ENCODE measurements around the gene PWWP2A. TPM values are rescaled to one million over a fixed set of nuclear protein-coding genes. Genes with fewer than 3 reads are reported as not detected.

The PWWP2A gene
- total RNA-seq, 1 experiment from 2014 or later = 14.7 TPM

- intact Hi-C loops (cut with micrococcal nuclease) = no loop called here
- ATAC-seq (no peak), DNase-seq (ENCODE audit: low read depth, low spot score) (no peak)
- H3K79me2 ChIP-seq (ENCODE audit: insufficient read depth, low read length) = no peaks in the 10 kb centered on the region
- no peaks in the 10 kb centered on the region for H3K9me3 ChIP-seq (ENCODE audit: control insufficient read depth in 1 of 2, insufficient read depth in 1 of 2, low read depth in 1 of 2, low read length in 2 of 2)
- H3K4me3 ChIP-seq (replicated peaks in 1 of 2; ENCODE audit: low read depth in 1 of 2, low read length in 2 of 2) = no peak overlapping the region
- no peaks in the 10 kb centered on the region for H4K20me1 ChIP-seq (ENCODE audit: insufficient read depth)
- peaks cover 0 to 12% of the 10 kb centered on the region in 2 experiments; a peak in 2 of 4 replicates for H3K4me1 ChIP-seq (ENCODE audit: control insufficient read depth in 1 of 2, insufficient read depth in 2 of 2, low read length in 2 of 2)
- no peaks in the 10 kb centered on the region for H3K9me2 ChIP-seq (ENCODE audit: insufficient read depth)
- no peak overlapping the region for H2AFZ ChIP-seq (ENCODE audit: low read depth, low read length, poor library complexity, severe bottlenecking)
- no peak overlapping the region for H3K9ac ChIP-seq (ENCODE audit: low read length)
- TF ChIP-seq POLR2A (IDR thresholded peaks at IDR 0.05; ENCODE audit: borderline replicate concordance, extremely low read depth, insufficient read depth, insufficient read length) (no peak), JUND (IDR thresholded peaks at IDR 0.05) (no peak), EGR1 (IDR thresholded peaks at IDR 0.05; ENCODE audit: low read depth) (no peak), POLR2AphosphoS5 (IDR thresholded peaks at IDR 0.05; ENCODE audit: low read depth, low read length) (no peak), SRF (IDR thresholded peaks at IDR 0.05; ENCODE audit: low read depth) (no peak), SIN3A (IDR thresholded peaks at IDR 0.05; ENCODE audit: low read depth) (no peak), RAD21 (IDR thresholded peaks at IDR 0.05; ENCODE audit: low read depth) (no peak), REST (IDR thresholded peaks at IDR 0.05; ENCODE audit: low read depth) (no peak)
- ChIA-PET RAD21 (ENCODE audit: low non-redundant PET in 1 of 2, low total read pairs in 2 of 2, uncharacterized antibody in 2 of 2, unreplicated experiment in 2 of 2) (no interaction called here), POLR2A (no interaction called here), CTCF (no interaction called here)
- no peaks in the 10 kb centered on the region for H3K27me3 ChIP-seq (ENCODE audit: insufficient read depth, low read length)
- BruUV-seq (replicated peaks) = no TSS peak
- no peak overlapping the region for H3K27ac ChIP-seq (ENCODE audit: low read depth, low read length)
- no peaks in the 10 kb centered on the region for H3K36me3 ChIP-seq (ENCODE audit: control insufficient read depth in 1 of 2, insufficient read depth in 2 of 2, low read length in 2 of 2)
- no peak overlapping the region for H3K4me2 ChIP-seq (ENCODE audit: low read length)
These were observed 35.1 kb downstream of the PWWP2A start for GRCh38 chr5:160084144-160084543.

- Histone ChIP-seq H3K36me3 (ENCODE audit: control insufficient read depth in 1 of 2, insufficient read depth in 2 of 2, low read length in 2 of 2) (no peaks in the 10 kb centered on the region), H3K27ac (ENCODE audit: low read depth, low read length) (no peak overlapping the region), H3K79me2 (ENCODE audit: insufficient read depth, low read length) (no peaks in the 10 kb centered on the region), H3K4me3 (replicated peaks in 1 of 2; ENCODE audit: low read depth in 1 of 2, low read length in 2 of 2) (no peak overlapping the region), H3K9me2 (ENCODE audit: insufficient read depth) (no peaks in the 10 kb centered on the region), H3K27me3 (ENCODE audit: insufficient read depth, low read length) (no peaks in the 10 kb centered on the region), H2AFZ (ENCODE audit: low read depth, low read length, poor library complexity, severe bottlenecking) (no peak overlapping the region), H3K4me1 (ENCODE audit: control insufficient read depth in 1 of 2, insufficient read depth in 2 of 2, low read length in 2 of 2) (peaks cover 0 to 12% of the 10 kb centered on the region in 2 experiments; a peak in 2 of 4 replicates), H3K9me3 (ENCODE audit: control insufficient read depth in 1 of 2, insufficient read depth in 1 of 2, low read depth in 1 of 2, low read length in 2 of 2) (no peaks in the 10 kb centered on the region), H4K20me1 (ENCODE audit: insufficient read depth) (no peaks in the 10 kb centered on the region), H3K9ac (ENCODE audit: low read length) (no peak overlapping the region), H3K4me2 (ENCODE audit: low read length) (peak overlapping the region; percentile 23)
- CTCF ChIA-PET = no interaction called here
- DNase-seq (ENCODE audit: low read depth, low spot score) (no peak), ATAC-seq (no peak)
- RAD21 ChIA-PET (ENCODE audit: low non-redundant PET in 1 of 2, low total read pairs in 2 of 2, uncharacterized antibody in 2 of 2, unreplicated experiment in 2 of 2) = no interaction called here
- no TSS peak for BruUV-seq (replicated peaks)
- TF ChIP-seq RAD21 (IDR thresholded peaks at IDR 0.05; ENCODE audit: low read depth) = no peak
- POLR2A ChIA-PET = no interaction called here
- intact Hi-C loops (cut with micrococcal nuclease) = no loop called here
These were observed 35.7 kb downstream of the PWWP2A start for GRCh38 chr5:160083501-160083900.

Data from HCT116 (cell line).